HepG2 (cell line): ENCODE measurements around the gene LRRC45. TPM values are rescaled to one million over a fixed set of nuclear protein-coding genes. Genes with fewer than 3 reads are reported as not detected.

ENCODE experiments used
- ATF2 ChIP-seq: sonication (generic); formaldehyde crosslinking; IDR thresholded peaks from 2 replicates; pipeline ENCODE4 v1.4.0; 2020; ENCODE audit warnings: missing genetic modification reagents
- HMGXB3 ChIP-seq: sonication (generic); formaldehyde crosslinking; IDR thresholded peaks from 2 replicates; pipeline ENCODE4 v1.4.0; 2020; ENCODE audit warnings: missing genetic modification reagents, borderline replicate concordance
- IRF1 ChIP-seq: sonication (generic); formaldehyde crosslinking; IDR thresholded peaks from 2 replicates; pipeline ENCODE4 v1.4.0; 2020; ENCODE audit warnings: low read depth, mild to moderate bottlenecking, missing genetic modification reagents
- KDM4B ChIP-seq: sonication (generic); formaldehyde crosslinking; IDR thresholded peaks from 2 replicates; pipeline ENCODE4 v1.4.0; 2020; ENCODE audit warnings: missing genetic modification reagents
- MED1 ChIP-seq: sonication (generic); formaldehyde crosslinking; IDR thresholded peaks from 2 replicates; pipeline ENCODE4 v1.4.0; 2020; ENCODE audit warnings: missing genetic modification reagents
- MXD4 ChIP-seq: IDR thresholded peaks from 2 replicates; pipeline ENCODE4 v1.6.1; 2016; ENCODE audit warnings: mild to moderate bottlenecking, missing biosample characterization, missing genetic modification reagents
- NR2F6 ChIP-seq, 2 experiments: IDR thresholded peaks; 2 replicates each; pipeline ENCODE4 v1.6.1; 2016; ENCODE audit warnings: antibody characterized with exemption in 1 of 2, mild to moderate bottlenecking in 1 of 2
- PREB ChIP-seq: sonication (generic); formaldehyde crosslinking; IDR thresholded peaks from 2 replicates; pipeline ENCODE4 v1.4.0; 2020; ENCODE audit warnings: missing genetic modification reagents
- RFX1 ChIP-seq: fragments of 450-650 bp; IDR thresholded peaks from 2 replicates; pipeline ENCODE4 v1.6.1; 2017
- SIX1 ChIP-seq: sonication (generic); formaldehyde crosslinking; IDR thresholded peaks from 2 replicates; pipeline ENCODE4 v1.4.0; 2020; ENCODE audit warnings: missing genetic modification reagents, borderline replicate concordance
- TFDP1 ChIP-seq: IDR thresholded peaks from 2 replicates; pipeline ENCODE4 v1.6.1; 2016; ENCODE audit warnings: missing compliant biosample characterization, missing genetic modification reagents, borderline replicate concordance
- ZHX1 ChIP-seq: sonication (generic); formaldehyde crosslinking; IDR thresholded peaks from 2 replicates; pipeline ENCODE4 v1.8.1; 2022; ENCODE audit warnings: low read depth, mild to moderate bottlenecking, missing genetic modification reagents
- ZMYM3 ChIP-seq: sonication (generic); formaldehyde crosslinking; IDR thresholded peaks from 2 replicates; pipeline ENCODE4 v1.5.1; 2020; ENCODE audit warnings: mild to moderate bottlenecking, missing genetic modification reagents
- ZNF234 ChIP-seq: sonication (generic); formaldehyde crosslinking; conservative IDR thresholded peaks from 2 replicates; pipeline ENCODE4 v1.5.1; 2020; ENCODE audit warnings: mild to moderate bottlenecking, missing genetic modification reagents
- ZNF7 ChIP-seq: IDR thresholded peaks from 2 replicates; pipeline ENCODE4 v1.6.1; 2016; ENCODE audit warnings: missing biosample characterization, missing genetic modification reagents
- ZNF746 ChIP-seq: sonication (generic); formaldehyde crosslinking; IDR thresholded peaks from 2 replicates; pipeline ENCODE4 v1.8.0; 2022; ENCODE audit warnings: mild to moderate bottlenecking, missing genetic modification reagents
- polyA plus RNA-seq, 8 experiments: library from polyadenylated mRNA; depleted of rRNA in 3 of 8; stranded (reverse) in 7 of 8; unstranded in 1 of 8; fragments of >200 nt; fragmentation: Illumina TruSeq in 4 of 8; extraction: Trizol in 4 of 8; gene quantifications; 2 replicates each; pipeline versions ENCODE4 v1.2.1 to v1.2.3, GENCODE V29; 2011 to 2016; ENCODE audit warnings: low read depth in 4 of 8, missing spikeins in 1 of 8, mixed read lengths in 1 of 8; ENCODE audit not compliant: insufficient read depth in 1 of 8
- total RNA-seq, 5 experiments: library from RNA; depleted of rRNA; stranded (reverse); fragments of >200 nt; fragmentation: Illumina TruSeq; extraction: Trizol; gene quantifications; 2 replicates each; pipeline ENCODE4 v1.2.3, GENCODE V29; 2016; ENCODE audit warnings: low read depth in 1 of 5

Gene LRRC45
- total and polyA plus RNA-seq, 2 of the 13 experiments (the other 11 are each of a cell fraction or from before 2014, with no cell fraction given) = 11.6 to 48.1 TPM

- TF ChIP-seq PREB (CRISPR knock-in tag) (no peak), ATF2 (CRISPR knock-in tag) (peak; percentile 63; the same call in 1 of the 2 replicates), KDM4B (CRISPR knock-in tag) (peak; percentile 97), MXD4 (CRISPR knock-in tag) (peak; percentile 63; the same call in 1 of the 2 replicates), TFDP1 (peak; percentile 83), ZNF234 (CRISPR knock-in tag) (peak; percentile 97), HMGXB3 (peak; percentile 37; the same call in 1 of the 2 replicates), SIX1 (CRISPR knock-in tag) (peak; percentile 68; the same call in 1 of the 2 replicates), ZNF7 (CRISPR knock-in tag) (no peak), ZNF746 (peak; percentile 92), MED1 (CRISPR knock-in tag) (peak; percentile 98), ZMYM3 (CRISPR knock-in tag) (peak; percentile 71), ZHX1 (peak; percentile 84), IRF1 (no peak), RFX1 (no peak), NR2F6 (IDR thresholded peaks at IDR 0.05) (peak; percentile 35), NR2F6 (CRISPR knock-in tag; IDR thresholded peaks at IDR 0.05) (peak; percentile 92)
Measured at GRCh38 chr17:82000803-82001570, 22.1 kb upstream of the LRRC45 start (continued).
